K562 (cell line): ENCODE results near the gene CDC45. TPM values are rescaled to one million over a fixed set of nuclear protein-coding genes. Genes with fewer than 3 reads are reported as not detected.

Experiments
- ARID1B ChIP-seq: fragments of 450-650 bp; IDR thresholded peaks from 2 replicates; pipeline ENCODE4 v1.6.1; 2016; ENCODE audit warnings: antibody characterized with exemption, mild to moderate bottlenecking, inconsistent platforms
- BMI1 ChIP-seq: fragments of 150-350 bp; IDR thresholded peaks from 2 replicates; pipeline ENCODE4 v1.6.1; 2014; ENCODE audit warnings: low read length
- CHCHD3 ChIP-seq: fragments of 250-450 bp; sonication (Bioruptor Pico); IDR thresholded peaks from 2 replicates; pipeline ENCODE4 v2.1.2; 2022; ENCODE audit warnings: mild to moderate bottlenecking
- CHD4 ChIP-seq: fragments of 200-600 bp; sonication (generic); IDR thresholded peaks from 3 replicates; pipeline ENCODE4 v1.6.1; 2012; ENCODE audit warnings: low read depth, mild to moderate bottlenecking, mixed read lengths, low read length, inconsistent platforms; ENCODE audit not compliant: insufficient read depth, insufficient replicate concordance, poor library complexity, severe bottlenecking
- FOSL1 ChIP-seq: fragments of 200-800 bp; sonication (Bioruptor generic); conservative IDR thresholded peaks from 2 replicates; pipeline ENCODE4 v1.6.1; 2016; ENCODE audit warnings: missing genetic modification characterization, missing compliant biosample characterization
- FOXK1 ChIP-seq: sonication (generic); formaldehyde crosslinking; IDR thresholded peaks from 2 replicates; pipeline ENCODE4 v1.8.0; 2022; ENCODE audit warnings: missing genetic modification reagents, mild to moderate bottlenecking, borderline replicate concordance
- HSF4 ChIP-seq: fragments of 250-450 bp; sonication (Bioruptor Pico); IDR thresholded peaks from 2 replicates; pipeline ENCODE4 v2.1.2; 2022; ENCODE audit warnings: mild to moderate bottlenecking, moderate library complexity, borderline replicate concordance
- MCM5 ChIP-seq: fragments of 450-650 bp; IDR thresholded peaks from 2 replicates; pipeline ENCODE4 v1.6.1; 2016; ENCODE audit warnings: low read depth
- MTF1 ChIP-seq: fragments of 250-450 bp; sonication (Bioruptor Pico); IDR thresholded peaks from 2 replicates; pipeline ENCODE4 v1.9.0; 2021; ENCODE audit warnings: moderate library complexity, mild to moderate bottlenecking, inconsistent platforms, borderline replicate concordance
- MXD1 ChIP-seq: fragments of 250-450 bp; sonication (Bioruptor Pico); IDR thresholded peaks from 2 replicates; pipeline ENCODE4 v1.8.0; 2021; ENCODE audit warnings: borderline replicate concordance, mild to moderate bottlenecking, moderate library complexity; ENCODE audit not compliant: poor library complexity, severe bottlenecking
- NFYB ChIP-seq: IDR thresholded peaks from 2 replicates; pipeline ENCODE4 v1.6.1; 2011; ENCODE audit warnings: mild to moderate bottlenecking, moderate library complexity; ENCODE audit not compliant: insufficient read length; ENCODE audit errors: extremely low read depth
- NR2C1 ChIP-seq, 2 experiments: fragments of 450-650 bp; IDR thresholded peaks; 2 replicates each; pipeline ENCODE4 v1.6.1; 2017; ENCODE audit warnings: mild to moderate bottlenecking in 2 of 2, antibody characterized with exemption in 1 of 2, inconsistent platforms in 1 of 2, missing compliant biosample characterization in 1 of 2, missing genetic modification characterization in 1 of 2
- OTX1 ChIP-seq: fragments of 450-650 bp; formaldehyde crosslinking; IDR thresholded peaks from 2 replicates; pipeline ENCODE4 v1.4.0; 2022; ENCODE audit warnings: mild to moderate bottlenecking
- PHB2 ChIP-seq: fragments of 450-650 bp; IDR thresholded peaks from 2 replicates; pipeline ENCODE4 v1.6.1; 2017; ENCODE audit warnings: low read depth
- PYGO2 ChIP-seq: fragments of 450-650 bp; IDR thresholded peaks from 2 replicates; pipeline ENCODE4 v1.6.1; 2016; ENCODE audit warnings: mild to moderate bottlenecking, missing genetic modification characterization, moderate library complexity, missing compliant biosample characterization
- SIRT6 ChIP-seq: IDR thresholded peaks from one replicate; pipeline ENCODE4 v1.6.1; 2012; ENCODE audit warnings: low read depth, mild to moderate bottlenecking, control low read depth, inconsistent platforms, low read length, moderate library complexity
- TAF7 ChIP-seq: fragments of 450-650 bp; IDR thresholded peaks from 2 replicates; pipeline ENCODE4 v1.6.1; 2016; ENCODE audit warnings: missing genetic modification characterization, missing compliant biosample characterization
- ZNF174 ChIP-seq: fragments of 250-450 bp; sonication (Bioruptor Pico); IDR thresholded peaks from 2 replicates; pipeline ENCODE4 v1.4.0; 2020; ENCODE audit warnings: mild to moderate bottlenecking
- ZNF23 ChIP-seq: fragments of 250-450 bp; sonication (Bioruptor Pico); IDR thresholded peaks from 2 replicates; pipeline ENCODE4 v1.4.0; 2020; ENCODE audit warnings: mild to moderate bottlenecking
- ZNF639 ChIP-seq, 2 experiments: fragments of 200-800 bp in 1 of 2; sonication (Bioruptor generic) in 1 of 2; sonication (generic) in 1 of 2; formaldehyde crosslinking in 1 of 2; IDR thresholded peaks in 1 of 2; conservative IDR thresholded peaks in 1 of 2; 2 replicates each; pipeline versions ENCODE4 v1.5.0 to v1.6.1; 2016 to 2020; ENCODE audit warnings: missing compliant biosample characterization in 1 of 2, missing genetic modification characterization in 1 of 2, missing genetic modification reagents in 1 of 2
- ZSCAN32 ChIP-seq: fragments of 450-650 bp; formaldehyde crosslinking; IDR thresholded peaks from 2 replicates; pipeline ENCODE4 v1.4.0; 2020; ENCODE audit warnings: mild to moderate bottlenecking, moderate library complexity
- polyA plus RNA-seq, 8 experiments: library from polyadenylated mRNA; depleted of rRNA in 4 of 8; stranded (reverse) in 5 of 8; unstranded in 3 of 8; fragments of >200 nt; fragmentation: Nextera tagmentation in 2 of 8; fragmentation: Illumina TruSeq in 1 of 8; extraction: Ambion mirVana in 2 of 8; extraction: Trizol in 1 of 8; gene quantifications; 2 replicates each; pipeline versions ENCODE4 v1.2.1 to v1.2.3, GENCODE V29; 2011 to 2014; ENCODE audit warnings: inconsistent platforms in 1 of 8, missing spikeins in 1 of 8
- total RNA-seq, 7 experiments: library from RNA; depleted of rRNA in 6 of 7; stranded (reverse); fragments of >200 nt in 6 of 7; fragmentation: Illumina TruSeq in 2 of 7; extraction: Trizol in 2 of 7; gene quantifications; 2 replicates each; pipeline versions ENCODE4 v1.2.1 to v1.2.3, GENCODE V29; 2011 to 2021; ENCODE audit warnings: low replicate concordance in 1 of 7
- TF ChIP-seq, protein P1 (sequence below), 3 experiments: fragments of 200-800 bp in 1 of 3; fragments of 250-450 bp in 1 of 3; fragments of 450-650 bp in 1 of 3; sonication (Bioruptor Pico) in 1 of 3; sonication (Bioruptor generic) in 1 of 3; formaldehyde crosslinking in 1 of 3; IDR thresholded peaks; 2 replicates each; pipeline versions ENCODE4 v1.6.1 to v1.8.0; 2016 to 2022; ENCODE audit warnings: mild to moderate bottlenecking in 2 of 3, missing genetic modification characterization in 2 of 3, missing compliant biosample characterization in 1 of 3, moderate library complexity in 1 of 3

Gene CDC45
- total and polyA plus RNA-seq, 9 of the 15 experiments (the other 6 are each of a cell fraction or from before 2014, with no cell fraction given), result 251 to 580 (median 410) TPM

GRCh38 chr22:19556963-19557545 lies 77.3 kb downstream of the CDC45 start (continued):
- TF ChIP-seq, protein P1, sequence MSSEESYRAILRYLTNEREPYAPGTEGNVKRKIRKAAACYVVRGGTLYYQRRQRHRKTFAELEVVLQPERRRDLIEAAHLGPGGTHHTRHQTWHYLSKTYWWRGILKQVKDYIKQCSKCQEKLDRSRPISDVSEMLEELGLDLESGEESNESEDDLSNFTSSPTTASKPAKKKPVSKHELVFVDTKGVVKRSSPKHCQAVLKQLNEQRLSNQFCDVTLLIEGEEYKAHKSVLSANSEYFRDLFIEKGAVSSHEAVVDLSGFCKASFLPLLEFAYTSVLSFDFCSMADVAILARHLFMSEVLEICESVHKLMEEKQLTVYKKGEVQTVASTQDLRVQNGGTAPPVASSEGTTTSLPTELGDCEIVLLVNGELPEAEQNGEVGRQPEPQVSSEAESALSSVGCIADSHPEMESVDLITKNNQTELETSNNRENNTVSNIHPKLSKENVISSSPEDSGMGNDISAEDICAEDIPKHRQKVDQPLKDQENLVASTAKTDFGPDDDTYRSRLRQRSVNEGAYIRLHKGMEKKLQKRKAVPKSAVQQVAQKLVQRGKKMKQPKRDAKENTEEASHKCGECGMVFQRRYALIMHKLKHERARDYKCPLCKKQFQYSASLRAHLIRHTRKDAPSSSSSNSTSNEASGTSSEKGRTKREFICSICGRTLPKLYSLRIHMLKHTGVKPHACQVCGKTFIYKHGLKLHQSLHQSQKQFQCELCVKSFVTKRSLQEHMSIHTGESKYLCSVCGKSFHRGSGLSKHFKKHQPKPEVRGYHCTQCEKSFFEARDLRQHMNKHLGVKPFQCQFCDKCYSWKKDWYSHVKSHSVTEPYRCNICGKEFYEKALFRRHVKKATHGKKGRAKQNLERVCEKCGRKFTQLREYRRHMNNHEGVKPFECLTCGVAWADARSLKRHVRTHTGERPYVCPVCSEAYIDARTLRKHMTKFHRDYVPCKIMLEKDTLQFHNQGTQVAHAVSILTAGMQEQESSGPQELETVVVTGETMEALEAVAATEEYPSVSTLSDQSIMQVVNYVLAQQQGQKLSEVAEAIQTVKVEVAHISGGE (CRISPR knock-in tag; IDR thresholded peaks at IDR 0.05), result no peak
- no peak for TF ChIP-seq ZNF174
- peak in 1 of 2 experiments; percentile 84; a peak in 1 of 4 replicates for TF ChIP-seq ZNF639 (CRISPR knock-in tag; conservative IDR thresholded peaks at IDR 0.05 in 1 of 2, IDR thresholded peaks at IDR 0.05 in 1 of 2)
- no peak for TF ChIP-seq MCM5
- TF ChIP-seq CHD4, result no peak
- no peak for TF ChIP-seq NFYB
- TF ChIP-seq SIRT6, result no peak
- no peak for TF ChIP-seq MXD1 (CRISPR knock-in tag)
- no peak for TF ChIP-seq NR2C1 (IDR thresholded peaks at IDR 0.05)
- no peak for TF ChIP-seq NR2C1 (tag; IDR thresholded peaks at IDR 0.05)
- TF ChIP-seq PYGO2 (tag), result no peak
- TF ChIP-seq ARID1B, result no peak
- no peak for TF ChIP-seq FOSL1 (tag)
- no peak for TF ChIP-seq BMI1
- 0 out of 2 replicates have a peak, but pooled peaks have one; percentile 57 for TF ChIP-seq FOXK1 (CRISPR knock-in tag)
- no peak for TF ChIP-seq ZNF23 (CRISPR knock-in tag)
- no peak for TF ChIP-seq HSF4
- no peak for TF ChIP-seq MTF1 (CRISPR knock-in tag)
- TF ChIP-seq CHCHD3 (CRISPR knock-in tag), result no peak
- TF ChIP-seq ZSCAN32, result no peak
- TF ChIP-seq PHB2, result no peak
- TF ChIP-seq OTX1 (CRISPR knock-in tag), result no peak
- TF ChIP-seq TAF7 (tag), result no peak
